H1 (cell line): ENCODE data around the gene DARS1.

Experiments
- CTCF ChIP-seq, 3 experiments: IDR thresholded peaks; 1 replicate in 2 of 3; 2 replicates in 1 of 3; pipeline versions ENCODE4 v1.5.1 to v1.6.1; 2011; ENCODE audit warnings: low read length in 3 of 3, mild to moderate bottlenecking in 3 of 3, inconsistent platforms in 2 of 3, low read depth in 1 of 3, moderate library complexity in 1 of 3; ENCODE audit not compliant: insufficient read depth in 1 of 3; ENCODE audit errors: control extremely low read depth in 1 of 3
- JUN ChIP-seq: IDR thresholded peaks from 2 replicates; pipeline ENCODE4 v1.6.1; 2011; ENCODE audit warnings: low read depth, mild to moderate bottlenecking, improper control_type of control experiment, low read length

- TF ChIP-seq CTCF (IDR thresholded peaks at IDR 0.05; ENCODE audit: control extremely low read depth in 1 of 3, insufficient read depth in 1 of 3, low read depth in 1 of 3, low read length in 3 of 3) (no peak), JUN (no peak)
Observed at GRCh38 chr2:136027112-136027511, 41.7 kb upstream of the DARS1 start.
